CD14-positive monocyte (primary cell): ENCODE measurements around the gene WDR45. TPM values are rescaled to one million over a fixed set of nuclear protein-coding genes. Genes with fewer than 3 reads are reported as not detected.

ENCODE experiments used
- DNase-seq, 3 donors: peaks; one replicate each; pipeline ENCODE4 v3.0.0-alpha.2; 2011 to 2022
- H2AFZ ChIP-seq: 2 replicates; pipeline ENCODE4 v1.6.0; 2012; ENCODE audit warnings: mild to moderate bottlenecking, low read depth, low read length, inconsistent platforms; ENCODE audit not compliant: insufficient read depth, poor library complexity, severe bottlenecking
- H3K27ac ChIP-seq, 2 donors: 1 replicate in 1 of 2; 2 replicates in 1 of 2; pipeline ENCODE4 v1.5.1; 2012 to 2013; ENCODE audit warnings: low read length in 2 of 2, control low read depth in 1 of 2, inconsistent platforms in 1 of 2, low read depth in 1 of 2, mild to moderate bottlenecking in 1 of 2
- H3K27me3 ChIP-seq, 2 donors: one replicate each; pipeline versions ENCODE4 v1.6.0 to v1.6.1; 2011 to 2013; ENCODE audit warnings: low read length in 2 of 2; ENCODE audit not compliant: control insufficient read depth in 2 of 2, insufficient read depth in 2 of 2
- H3K36me3 ChIP-seq, 2 donors: replicated peaks in 1 of 2; 1 replicate in 1 of 2; 2 replicates in 1 of 2; pipeline versions ENCODE4 v1.5.1 to v1.6.1; 2012 to 2013; ENCODE audit warnings: low read length in 2 of 2, control low read depth in 1 of 2, inconsistent platforms in 1 of 2, mild to moderate bottlenecking in 1 of 2; ENCODE audit not compliant: insufficient read depth in 2 of 2, control insufficient read depth in 1 of 2
- H3K4me1 ChIP-seq, 2 donors: 1 replicate in 1 of 2; 2 replicates in 1 of 2; pipeline versions ENCODE4 v1.5.1 to v1.6.1; 2012 to 2013; ENCODE audit warnings: low read length in 2 of 2, control low read depth in 1 of 2, inconsistent platforms in 1 of 2, mild to moderate bottlenecking in 1 of 2, moderate library complexity in 1 of 2; ENCODE audit not compliant: insufficient read depth in 2 of 2, control insufficient read depth in 1 of 2
- H3K4me2 ChIP-seq: replicated peaks from 2 replicates; pipeline ENCODE3; 2012; ENCODE audit warnings: low read length, moderate library complexity, mild to moderate bottlenecking; ENCODE audit not compliant: poor library complexity, severe bottlenecking; ENCODE audit errors: extremely low read depth
- H3K4me3 ChIP-seq, 3 experiments: fragments of 200-600 bp in 1 of 3; sonication (generic) in 1 of 3; replicated peaks in 1 of 3; 1 replicate in 2 of 3; 2 replicates in 1 of 3; pipeline ENCODE4 v1.5.1; 2011 to 2013; ENCODE audit warnings: low read length in 3 of 3, mild to moderate bottlenecking in 3 of 3, control low read depth in 2 of 3, low read depth in 2 of 3, inconsistent platforms in 1 of 3, moderate library complexity in 1 of 3
- H3K79me2 ChIP-seq: 2 replicates; pipeline ENCODE4 v1.6.0; 2012; ENCODE audit warnings: mild to moderate bottlenecking, control low read depth, inconsistent platforms, low read length, moderate library complexity; ENCODE audit not compliant: insufficient read depth
- H3K9ac ChIP-seq: 2 replicates; pipeline ENCODE4 v1.6.0; 2017; ENCODE audit warnings: low read length, mild to moderate bottlenecking; ENCODE audit not compliant: insufficient read depth, poor library complexity, severe bottlenecking
- H3K9me3 ChIP-seq, 2 donors: replicated peaks in 1 of 2; 1 replicate in 1 of 2; 2 replicates in 1 of 2; pipeline versions ENCODE4 v1.5.1 to v1.6.1; 2012 to 2013; ENCODE audit warnings: low read length in 2 of 2, control low read depth in 1 of 2; ENCODE audit not compliant: control insufficient read depth in 1 of 2, insufficient read depth in 1 of 2
- H4K20me1 ChIP-seq: 2 replicates; pipeline ENCODE4 v1.6.0; 2012; ENCODE audit warnings: mild to moderate bottlenecking, low read length, control low read depth, moderate library complexity; ENCODE audit not compliant: insufficient read depth
- H3K27ac Mint-ChIP-seq, 7 donors: one replicate each; pipeline ENCODE4 v1.8.0; 2020; ENCODE audit warnings: mild to moderate bottlenecking in 7 of 7, mixed read lengths in 7 of 7, moderate library complexity in 6 of 7, inconsistent platforms in 2 of 7
- H3K27me3 Mint-ChIP-seq, 3 donors: one replicate each; pipeline ENCODE4 v1.8.0; 2021 to 2022; ENCODE audit warnings: low read depth in 3 of 3, mild to moderate bottlenecking in 3 of 3, mixed read lengths in 3 of 3, moderate library complexity in 3 of 3, inconsistent platforms in 1 of 3
- H3K36me3 Mint-ChIP-seq, 2 donors: one replicate each; pipeline ENCODE4 v1.8.0; 2020; ENCODE audit warnings: mixed read lengths in 2 of 2, inconsistent platforms in 1 of 2, mild to moderate bottlenecking in 1 of 2
- H3K4me1 Mint-ChIP-seq: one replicate; pipeline ENCODE4 v1.8.0; 2020; ENCODE audit warnings: mild to moderate bottlenecking, mixed read lengths
- H3K4me3 Mint-ChIP-seq, 2 donors: one replicate each; pipeline ENCODE4 v1.8.0; 2020; ENCODE audit warnings: mild to moderate bottlenecking in 2 of 2, mixed read lengths in 2 of 2, moderate library complexity in 1 of 2
- H3K9me3 Mint-ChIP-seq, 7 donors: one replicate each; pipeline ENCODE4 v1.8.0; 2020 to 2022; ENCODE audit warnings: mixed read lengths in 7 of 7, mild to moderate bottlenecking in 6 of 7, moderate library complexity in 6 of 7, inconsistent platforms in 2 of 7
- CTCF ChIP-seq: fragments of 200-600 bp; IDR thresholded peaks from one replicate; pipeline ENCODE4 v1.8.0; 2022; ENCODE audit warnings: antibody characterized with exemption, mild to moderate bottlenecking
- WGBS: methylation state at CpG from one replicate; pipeline ENCODE4 v1.1.5; 2013; ENCODE audit warnings: missing lambda C conversion rate; ENCODE audit not compliant: insufficient coverage; 5-methylcytosine and 5-hydroxymethylcytosine counted together
- intact Hi-C, 2 donors: fragments of 100-400 bp; cut with micrococcal nuclease; formaldehyde crosslinking; loops; one replicate each; pipeline versions ENCODE4 v1.15.0 to v1.15.1; 2023
- polyA plus RNA-seq, 3 donors: library from polyadenylated mRNA; depleted of rRNA in 1 of 3; unstranded in 2 of 3; stranded (reverse) in 1 of 3; fragments of 300-500 nt in 2 of 3; fragments of >200 nt in 1 of 3; fragmentation: Illumina TruSeq in 2 of 3; gene quantifications; 1 replicate in 2 of 3; 2 replicates in 1 of 3; pipeline ENCODE4 v1.2.3, GENCODE V29; 2012 to 2021

WDR45 gene
- polyA plus RNA-seq, 3 donors = 83.1 to 207 (median 83.8) TPM

GRCh38 chrX:49122499-49122898 is 42.8 kb upstream of the WDR45 start:
- Mint-ChIP-seq H3K27ac (peak overlapping the region in 5 of 7 donors; percentile 38 to 96 (median 95)), H3K36me3 (peaks cover 27 to 30% of the 10 kb centered on the region in 2 donors), H3K4me1 (peaks cover 9% of the 10 kb centered on the region), H3K9me3 (peaks cover 0 to 8% (median 7%) of the 10 kb centered on the region in 7 donors), H3K4me3 (peak overlapping the region; percentile 88 to 92), H3K27me3 (peaks cover 0 to 10% (median 2%) of the 10 kb centered on the region in 3 donors)
- Histone ChIP-seq H3K27me3 (no peaks in the 10 kb centered on the region), H3K4me2 (peak overlapping the region; percentile 79), H3K36me3 (peaks cover 16 to 34% of the 10 kb centered on the region in 2 donors), H3K27ac (peak overlapping the region in 1 of 2 donors; percentile 85), H3K9ac (no peak overlapping the region), H3K9me3 (no peaks in the 10 kb centered on the region), H3K79me2 (peaks cover 14% of the 10 kb centered on the region), H2AFZ (no peak overlapping the region), H4K20me1 (no peaks in the 10 kb centered on the region), H3K4me1 (peaks cover 10 to 12% of the 10 kb centered on the region in 2 donors), H3K4me3 (no peak overlapping the region)
- DNase-seq = no peak
- intact Hi-C loops = loop anchor here (5.0 kb wide), 1 partner anchor 40 kb away; the partner anchor contains the start of gene MAGIX (in 2 of the 2)
- no CpG with 5 or more reads among the region's 5 CpGs for WGBS
- TF ChIP-seq CTCF = no peak

DNA sequence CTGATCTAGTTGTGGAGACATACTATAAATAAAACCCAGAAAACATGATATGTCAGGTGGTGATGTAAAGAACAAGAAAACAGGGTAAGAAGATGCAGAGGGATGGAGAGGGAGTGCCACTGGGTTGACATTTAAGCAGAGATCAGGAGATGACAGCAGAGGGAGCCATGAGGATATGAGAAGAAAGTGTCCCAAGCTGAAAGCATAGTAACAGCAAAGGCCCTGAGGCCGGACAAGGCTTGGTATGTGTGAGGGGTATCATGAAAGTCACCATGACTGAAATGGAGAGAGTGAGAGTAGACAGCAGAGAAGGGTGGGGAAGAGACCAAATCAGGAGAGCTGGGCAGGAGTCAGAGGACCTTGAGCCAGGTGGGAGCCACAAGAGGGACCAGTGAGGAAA is 40.4 kb upstream of the WDR45 start:
- H3K9ac ChIP-seq = no peak overlapping the region
- Mint-ChIP-seq H3K4me3 (no peak overlapping the region), H3K27me3 (peaks cover 0 to 12% (median 2%) of the 10 kb centered on the region in 3 donors)

More for the DNA sequence above, 40.4 kb upstream of the WDR45 start:
- no peak for TF ChIP-seq CTCF
- WGBS = 100% methylated on average over 1 of the region's 1 CpG
- H3K36me3 ChIP-seq = peaks cover 40 to 57% of the 10 kb centered on the region in 2 donors
- no peaks in the 10 kb centered on the region for H4K20me1 ChIP-seq
- Mint-ChIP-seq H3K4me1 (peaks cover 9% of the 10 kb centered on the region), H3K9me3 (peaks cover 0 to 9% (median 6%) of the 10 kb centered on the region in 7 donors), H3K36me3 (peaks cover 44 to 52% of the 10 kb centered on the region in 2 donors), H3K27ac (peak overlapping the region in 2 of 7 donors; percentile 15 to 55)
- H3K4me1 ChIP-seq = peaks cover 10 to 12% of the 10 kb centered on the region in 2 donors
- peaks cover 14% of the 10 kb centered on the region for H3K79me2 ChIP-seq
- H2AFZ ChIP-seq = no peak overlapping the region
- no peaks in the 10 kb centered on the region for H3K27me3 ChIP-seq
- no peak overlapping the region for H3K4me2 ChIP-seq
- no peak overlapping the region for H3K4me3 ChIP-seq
- DNase-seq = no peak
- H3K27ac ChIP-seq = no peak overlapping the region
- no peaks in the 10 kb centered on the region for H3K9me3 ChIP-seq
- intact Hi-C loops = loop anchor here (5.0 kb wide), 1 partner anchor 42 kb away; the partner anchor contains the start of gene MAGIX (in 2 of the 2)
